GM12878 (cell line): ENCODE results near the gene OXA1L. TPM values are rescaled to one million over a fixed set of nuclear protein-coding genes. Genes with fewer than 3 reads are reported as not detected.

Experiments used
- BMI1 ChIP-seq: fragments of 450-650 bp; IDR thresholded peaks from 2 replicates; pipeline ENCODE4 v1.6.1; 2016; ENCODE audit warnings: mild to moderate bottlenecking, moderate library complexity, borderline replicate concordance
- CHD2 ChIP-seq: IDR thresholded peaks from 2 replicates; pipeline ENCODE4 v1.6.1; 2011; ENCODE audit warnings: low read depth, low read length, improper control_type of control experiment, borderline replicate concordance
- EZH2 ChIP-seq: IDR thresholded peaks from 2 replicates; pipeline ENCODE4 v1.6.1; 2012; ENCODE audit warnings: low read depth, mild to moderate bottlenecking, control low read depth, inconsistent platforms, low read length, borderline replicate concordance; ENCODE audit not compliant: control insufficient read depth
- JUNB ChIP-seq: IDR thresholded peaks from 2 replicates; pipeline ENCODE4 v1.6.1; 2016; ENCODE audit warnings: antibody characterized with exemption, mild to moderate bottlenecking
- MYB ChIP-seq: fragments of 150-350 bp; IDR thresholded peaks from 2 replicates; pipeline ENCODE4 v1.6.1; 2014; ENCODE audit warnings: mild to moderate bottlenecking, low read depth, low read length, borderline replicate concordance
- PAX5 ChIP-seq: IDR thresholded peaks from 2 replicates; pipeline ENCODE4 v1.6.1; 2011; ENCODE audit warnings: low read depth, low read length, borderline replicate concordance
- SMAD1 ChIP-seq: fragments of 450-650 bp; IDR thresholded peaks from 2 replicates; pipeline ENCODE4 v1.6.1; 2018; ENCODE audit warnings: mild to moderate bottlenecking, low read depth; ENCODE audit not compliant: partially characterized antibody
- SPI1 ChIP-seq: IDR thresholded peaks from 2 replicates; pipeline ENCODE4 v1.6.1; 2011; ENCODE audit warnings: low read depth, mild to moderate bottlenecking, low read length, moderate library complexity, borderline replicate concordance; ENCODE audit not compliant: insufficient read depth
- STAT1 ChIP-seq: fragments of 450-650 bp; conservative IDR thresholded peaks from 2 replicates; pipeline ENCODE4 v1.6.1; 2014; ENCODE audit warnings: antibody characterized with exemption, mild to moderate bottlenecking
- SUPT20H ChIP-seq: IDR thresholded peaks from 2 replicates; pipeline ENCODE4 v1.6.1; 2011; ENCODE audit warnings: low read depth, mild to moderate bottlenecking, low read length, moderate library complexity, borderline replicate concordance; ENCODE audit not compliant: control insufficient read depth
- ZZZ3 ChIP-seq: IDR thresholded peaks from 2 replicates; pipeline ENCODE4 v1.6.1; 2011; ENCODE audit warnings: low read depth; ENCODE audit not compliant: control insufficient read depth, insufficient read length
- polyA plus RNA-seq, 11 experiments: library from polyadenylated mRNA; depleted of rRNA in 4 of 11; unstranded in 6 of 11; stranded (reverse) in 5 of 11; fragments of >200 nt; fragmentation: Nextera tagmentation in 4 of 11; fragmentation: Illumina TruSeq in 1 of 11; extraction: Ambion mirVana in 4 of 11; extraction: Trizol in 1 of 11; gene quantifications; 1 replicate in 1 of 11; 2 replicates in 10 of 11; pipeline versions ENCODE4 v1.2.1 to v1.2.3, GENCODE V29; 2011 to 2016; ENCODE audit warnings: inconsistent platforms in 2 of 11, missing spikeins in 2 of 11, low read depth in 1 of 11
- total RNA-seq, 4 experiments: library from RNA; depleted of rRNA in 3 of 4; stranded (reverse); fragments of >200 nt in 3 of 4; fragmentation: Illumina TruSeq in 1 of 4; extraction: Trizol in 1 of 4; gene quantifications; 2 replicates each; pipeline versions ENCODE4 v1.2.1 to v1.2.3, GENCODE V29; 2013 to 2021
- TF ChIP-seq, protein P1 (sequence below): IDR thresholded peaks from 2 replicates; pipeline ENCODE4 v1.6.1; 2012; ENCODE audit warnings: improper control_type of control experiment, low read depth, low read length; ENCODE audit not compliant: insufficient replicate concordance
- TF ChIP-seq, protein P2 (sequence below): IDR thresholded peaks from 2 replicates; pipeline ENCODE4 v1.6.1; 2012; ENCODE audit warnings: mild to moderate bottlenecking, low read depth, low read length
- TF ChIP-seq, protein P3 (sequence below): fragments of 450-650 bp; IDR thresholded peaks from 2 replicates; pipeline ENCODE4 v1.6.1; 2018; ENCODE audit warnings: mild to moderate bottlenecking, low read depth, moderate library complexity; ENCODE audit not compliant: partially characterized antibody

Gene OXA1L
- total and polyA plus RNA-seq, 10 of the 15 experiments (the other 5 are each of a cell fraction or from before 2014, with no cell fraction given) = 105 to 289 (median 146) TPM

DNA sequence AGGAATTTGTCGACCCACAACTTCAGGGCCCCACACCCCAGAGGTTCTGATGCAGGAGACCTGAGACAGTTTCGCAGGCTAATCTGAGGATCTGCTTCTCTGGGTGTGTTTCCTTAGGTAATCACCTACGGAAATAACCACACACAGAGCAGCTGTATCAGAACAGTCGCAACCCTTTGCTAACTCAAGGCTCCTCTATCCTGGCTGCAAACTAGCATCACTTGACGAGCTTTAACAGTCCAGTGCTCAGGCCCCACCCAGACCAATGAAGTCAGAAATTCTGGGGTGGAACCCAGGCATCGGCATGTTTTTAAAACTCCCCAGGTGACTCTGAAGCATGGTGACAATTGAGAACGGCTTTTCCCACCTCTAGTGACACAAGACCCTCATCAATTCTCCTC is 28.1 kb downstream of the OXA1L start (continued):
- TF ChIP-seq, protein P1, sequence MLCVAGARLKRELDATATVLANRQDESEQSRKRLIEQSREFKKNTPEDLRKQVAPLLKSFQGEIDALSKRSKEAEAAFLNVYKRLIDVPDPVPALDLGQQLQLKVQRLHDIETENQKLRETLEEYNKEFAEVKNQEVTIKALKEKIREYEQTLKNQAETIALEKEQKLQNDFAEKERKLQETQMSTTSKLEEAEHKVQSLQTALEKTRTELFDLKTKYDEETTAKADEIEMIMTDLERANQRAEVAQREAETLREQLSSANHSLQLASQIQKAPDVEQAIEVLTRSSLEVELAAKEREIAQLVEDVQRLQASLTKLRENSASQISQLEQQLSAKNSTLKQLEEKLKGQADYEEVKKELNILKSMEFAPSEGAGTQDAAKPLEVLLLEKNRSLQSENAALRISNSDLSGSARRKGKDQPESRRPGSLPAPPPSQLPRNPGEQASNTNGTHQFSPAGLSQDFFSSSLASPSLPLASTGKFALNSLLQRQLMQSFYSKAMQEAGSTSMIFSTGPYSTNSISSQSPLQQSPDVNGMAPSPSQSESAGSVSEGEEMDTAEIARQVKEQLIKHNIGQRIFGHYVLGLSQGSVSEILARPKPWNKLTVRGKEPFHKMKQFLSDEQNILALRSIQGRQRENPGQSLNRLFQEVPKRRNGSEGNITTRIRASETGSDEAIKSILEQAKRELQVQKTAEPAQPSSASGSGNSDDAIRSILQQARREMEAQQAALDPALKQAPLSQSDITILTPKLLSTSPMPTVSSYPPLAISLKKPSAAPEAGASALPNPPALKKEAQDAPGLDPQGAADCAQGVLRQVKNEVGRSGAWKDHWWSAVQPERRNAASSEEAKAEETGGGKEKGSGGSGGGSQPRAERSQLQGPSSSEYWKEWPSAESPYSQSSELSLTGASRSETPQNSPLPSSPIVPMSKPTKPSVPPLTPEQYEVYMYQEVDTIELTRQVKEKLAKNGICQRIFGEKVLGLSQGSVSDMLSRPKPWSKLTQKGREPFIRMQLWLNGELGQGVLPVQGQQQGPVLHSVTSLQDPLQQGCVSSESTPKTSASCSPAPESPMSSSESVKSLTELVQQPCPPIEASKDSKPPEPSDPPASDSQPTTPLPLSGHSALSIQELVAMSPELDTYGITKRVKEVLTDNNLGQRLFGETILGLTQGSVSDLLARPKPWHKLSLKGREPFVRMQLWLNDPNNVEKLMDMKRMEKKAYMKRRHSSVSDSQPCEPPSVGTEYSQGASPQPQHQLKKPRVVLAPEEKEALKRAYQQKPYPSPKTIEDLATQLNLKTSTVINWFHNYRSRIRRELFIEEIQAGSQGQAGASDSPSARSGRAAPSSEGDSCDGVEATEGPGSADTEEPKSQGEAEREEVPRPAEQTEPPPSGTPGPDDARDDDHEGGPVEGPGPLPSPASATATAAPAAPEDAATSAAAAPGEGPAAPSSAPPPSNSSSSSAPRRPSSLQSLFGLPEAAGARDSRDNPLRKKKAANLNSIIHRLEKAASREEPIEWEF = no peak
- TF ChIP-seq SUPT20H (no peak), MYB (no peak), SPI1 (no peak), ZZZ3 (no peak), PAX5 (peak; percentile 50; the same call in 1 of the 2 replicates), JUNB (peak; percentile 12; the same call in 1 of the 2 replicates), CHD2 (no peak), BMI1 (no peak), SMAD1 (no peak), EZH2 (no peak), STAT1 (no peak)
- TF ChIP-seq, protein P2, sequence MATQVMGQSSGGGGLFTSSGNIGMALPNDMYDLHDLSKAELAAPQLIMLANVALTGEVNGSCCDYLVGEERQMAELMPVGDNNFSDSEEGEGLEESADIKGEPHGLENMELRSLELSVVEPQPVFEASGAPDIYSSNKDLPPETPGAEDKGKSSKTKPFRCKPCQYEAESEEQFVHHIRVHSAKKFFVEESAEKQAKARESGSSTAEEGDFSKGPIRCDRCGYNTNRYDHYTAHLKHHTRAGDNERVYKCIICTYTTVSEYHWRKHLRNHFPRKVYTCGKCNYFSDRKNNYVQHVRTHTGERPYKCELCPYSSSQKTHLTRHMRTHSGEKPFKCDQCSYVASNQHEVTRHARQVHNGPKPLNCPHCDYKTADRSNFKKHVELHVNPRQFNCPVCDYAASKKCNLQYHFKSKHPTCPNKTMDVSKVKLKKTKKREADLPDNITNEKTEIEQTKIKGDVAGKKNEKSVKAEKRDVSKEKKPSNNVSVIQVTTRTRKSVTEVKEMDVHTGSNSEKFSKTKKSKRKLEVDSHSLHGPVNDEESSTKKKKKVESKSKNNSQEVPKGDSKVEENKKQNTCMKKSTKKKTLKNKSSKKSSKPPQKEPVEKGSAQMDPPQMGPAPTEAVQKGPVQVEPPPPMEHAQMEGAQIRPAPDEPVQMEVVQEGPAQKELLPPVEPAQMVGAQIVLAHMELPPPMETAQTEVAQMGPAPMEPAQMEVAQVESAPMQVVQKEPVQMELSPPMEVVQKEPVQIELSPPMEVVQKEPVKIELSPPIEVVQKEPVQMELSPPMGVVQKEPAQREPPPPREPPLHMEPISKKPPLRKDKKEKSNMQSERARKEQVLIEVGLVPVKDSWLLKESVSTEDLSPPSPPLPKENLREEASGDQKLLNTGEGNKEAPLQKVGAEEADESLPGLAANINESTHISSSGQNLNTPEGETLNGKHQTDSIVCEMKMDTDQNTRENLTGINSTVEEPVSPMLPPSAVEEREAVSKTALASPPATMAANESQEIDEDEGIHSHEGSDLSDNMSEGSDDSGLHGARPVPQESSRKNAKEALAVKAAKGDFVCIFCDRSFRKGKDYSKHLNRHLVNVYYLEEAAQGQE = 0 out of 2 replicates have a peak, but pooled peaks have one; percentile 9
- TF ChIP-seq, protein P3, sequence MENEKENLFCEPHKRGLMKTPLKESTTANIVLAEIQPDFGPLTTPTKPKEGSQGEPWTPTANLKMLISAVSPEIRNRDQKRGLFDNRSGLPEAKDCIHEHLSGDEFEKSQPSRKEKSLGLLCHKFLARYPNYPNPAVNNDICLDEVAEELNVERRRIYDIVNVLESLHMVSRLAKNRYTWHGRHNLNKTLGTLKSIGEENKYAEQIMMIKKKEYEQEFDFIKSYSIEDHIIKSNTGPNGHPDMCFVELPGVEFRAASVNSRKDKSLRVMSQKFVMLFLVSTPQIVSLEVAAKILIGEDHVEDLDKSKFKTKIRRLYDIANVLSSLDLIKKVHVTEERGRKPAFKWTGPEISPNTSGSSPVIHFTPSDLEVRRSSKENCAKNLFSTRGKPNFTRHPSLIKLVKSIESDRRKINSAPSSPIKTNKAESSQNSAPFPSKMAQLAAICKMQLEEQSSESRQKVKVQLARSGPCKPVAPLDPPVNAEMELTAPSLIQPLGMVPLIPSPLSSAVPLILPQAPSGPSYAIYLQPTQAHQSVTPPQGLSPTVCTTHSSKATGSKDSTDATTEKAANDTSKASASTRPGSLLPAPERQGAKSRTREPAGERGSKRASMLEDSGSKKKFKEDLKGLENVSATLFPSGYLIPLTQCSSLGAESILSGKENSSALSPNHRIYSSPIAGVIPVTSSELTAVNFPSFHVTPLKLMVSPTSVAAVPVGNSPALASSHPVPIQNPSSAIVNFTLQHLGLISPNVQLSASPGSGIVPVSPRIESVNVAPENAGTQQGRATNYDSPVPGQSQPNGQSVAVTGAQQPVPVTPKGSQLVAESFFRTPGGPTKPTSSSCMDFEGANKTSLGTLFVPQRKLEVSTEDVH = no peak
